Hepatocyte (in vitro differentiated cells): ENCODE measurements around the gene NHEJ1.

ENCODE experiments used
- CTCF ChIP-seq: fragments of 200-600 bp; sonication (generic); IDR thresholded peaks from 2 replicates; pipeline ENCODE4 v1.5.1; 2016; ENCODE audit warnings: antibody characterized with exemption, mild to moderate bottlenecking; ENCODE audit not compliant: poor library complexity
- EZH2 ChIP-seq: fragments of 200-600 bp; sonication (generic); IDR thresholded peaks from 2 replicates; pipeline ENCODE4 v1.6.1; 2016; ENCODE audit warnings: antibody characterized with exemption, mild to moderate bottlenecking, borderline replicate concordance

- TF ChIP-seq CTCF (no peak), EZH2 (no peak)
Observed at GRCh38 chr2:219182331-219183150, 21.9 kb upstream of the NHEJ1 start.
